Liver (tissue), 3 donors: Measurements from ENCODE around the gene ENGASE.

Experiments
- EGR1 ChIP-seq, 2 donors: IDR thresholded peaks; 2 replicates each; pipeline ENCODE4 v1.6.1; 2016 to 2018; ENCODE audit warnings: antibody characterized with exemption in 2 of 2, low read depth in 2 of 2
- FOXA1 ChIP-seq: IDR thresholded peaks from 2 replicates; pipeline ENCODE4 v1.6.1; 2016; ENCODE audit warnings: antibody characterized with exemption
- GABPA ChIP-seq, 2 donors: IDR thresholded peaks in 1 of 2; conservative IDR thresholded peaks in 1 of 2; 2 replicates each; pipeline ENCODE4 v1.6.1; 2016; ENCODE audit warnings: antibody characterized with exemption in 2 of 2, mild to moderate bottlenecking in 1 of 2, moderate library complexity in 1 of 2
- HNF4G ChIP-seq: IDR thresholded peaks from 2 replicates; pipeline ENCODE4 v1.6.1; 2016; ENCODE audit warnings: antibody characterized with exemption
- JUND ChIP-seq, 2 donors: IDR thresholded peaks; 2 replicates each; pipeline ENCODE4 v1.6.1; 2016; ENCODE audit warnings: antibody characterized with exemption in 2 of 2
- RAD21 ChIP-seq, 2 donors: IDR thresholded peaks; 2 replicates each; pipeline ENCODE4 v1.6.1; 2016; ENCODE audit warnings: antibody characterized with exemption in 2 of 2, mild to moderate bottlenecking in 2 of 2
- RXRA ChIP-seq, 2 donors: IDR thresholded peaks; 2 replicates each; pipeline ENCODE4 v1.6.1; 2017 to 2018; ENCODE audit warnings: antibody characterized with exemption in 2 of 2, mild to moderate bottlenecking in 1 of 2
- SP1 ChIP-seq: IDR thresholded peaks from 2 replicates; pipeline ENCODE4 v1.6.1; 2018; ENCODE audit warnings: antibody characterized with exemption, mild to moderate bottlenecking
- TAF1 ChIP-seq: conservative IDR thresholded peaks from 2 replicates; pipeline ENCODE4 v1.6.1; 2016; ENCODE audit warnings: antibody characterized with exemption, mild to moderate bottlenecking
- YY1 ChIP-seq: IDR thresholded peaks from 2 replicates; pipeline ENCODE4 v1.6.1; 2016; ENCODE audit warnings: antibody characterized with exemption, mild to moderate bottlenecking
- TF ChIP-seq, protein P1 (sequence below): fragments of 150-350 bp; IDR thresholded peaks from 2 replicates; pipeline ENCODE4 v1.5.1; 2017; ENCODE audit warnings: improper control_type of control experiment, low read depth, low read length; ENCODE audit not compliant: missing input control
- TF ChIP-seq, protein P2 (sequence below): IDR thresholded peaks from 2 replicates; pipeline ENCODE4 v1.6.1; 2016; ENCODE audit warnings: antibody characterized with exemption
- TF ChIP-seq, protein P3 (sequence below): IDR thresholded peaks from 2 replicates; pipeline ENCODE4 v1.6.1; 2016; ENCODE audit warnings: antibody characterized with exemption
- donor health status: healthy.
- donor health status: healthy.

DNA sequence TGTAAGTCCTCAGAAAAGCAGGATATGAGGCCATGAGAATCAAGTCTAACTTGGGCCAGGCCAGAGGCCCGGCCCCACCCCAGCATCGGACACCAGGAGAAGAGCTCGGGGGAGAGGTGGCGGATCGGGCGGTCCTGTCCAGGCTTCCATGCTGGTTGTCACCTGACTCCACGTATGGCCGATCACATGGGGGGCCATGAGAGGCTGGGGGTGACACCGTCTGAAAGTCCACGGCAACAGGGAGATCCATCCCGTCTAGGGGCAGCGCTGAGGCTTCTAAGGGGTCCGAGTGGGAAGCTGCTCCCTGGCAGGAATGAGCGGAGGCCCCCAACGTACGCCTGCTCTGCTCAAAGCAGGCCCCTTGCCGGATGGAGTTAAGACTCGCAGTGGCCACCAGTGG, 25.8 kb downstream of the ENGASE start:
- TF ChIP-seq TAF1 (no peak), JUND (IDR thresholded peaks at IDR 0.05) (no peak), YY1 (no peak), EGR1 (IDR thresholded peaks at IDR 0.05; ENCODE audit: low read depth in 2 of 2) (no peak), SP1 (no peak), RXRA (IDR thresholded peaks at IDR 0.05) (no peak), RAD21 (IDR thresholded peaks at IDR 0.05) (no peak), FOXA1 (no peak), GABPA (IDR thresholded peaks at IDR 0.05 in 1 of 2, conservative IDR thresholded peaks at IDR 0.05 in 1 of 2) (no peak), HNF4G (no peak)
- TF ChIP-seq, protein P1, sequence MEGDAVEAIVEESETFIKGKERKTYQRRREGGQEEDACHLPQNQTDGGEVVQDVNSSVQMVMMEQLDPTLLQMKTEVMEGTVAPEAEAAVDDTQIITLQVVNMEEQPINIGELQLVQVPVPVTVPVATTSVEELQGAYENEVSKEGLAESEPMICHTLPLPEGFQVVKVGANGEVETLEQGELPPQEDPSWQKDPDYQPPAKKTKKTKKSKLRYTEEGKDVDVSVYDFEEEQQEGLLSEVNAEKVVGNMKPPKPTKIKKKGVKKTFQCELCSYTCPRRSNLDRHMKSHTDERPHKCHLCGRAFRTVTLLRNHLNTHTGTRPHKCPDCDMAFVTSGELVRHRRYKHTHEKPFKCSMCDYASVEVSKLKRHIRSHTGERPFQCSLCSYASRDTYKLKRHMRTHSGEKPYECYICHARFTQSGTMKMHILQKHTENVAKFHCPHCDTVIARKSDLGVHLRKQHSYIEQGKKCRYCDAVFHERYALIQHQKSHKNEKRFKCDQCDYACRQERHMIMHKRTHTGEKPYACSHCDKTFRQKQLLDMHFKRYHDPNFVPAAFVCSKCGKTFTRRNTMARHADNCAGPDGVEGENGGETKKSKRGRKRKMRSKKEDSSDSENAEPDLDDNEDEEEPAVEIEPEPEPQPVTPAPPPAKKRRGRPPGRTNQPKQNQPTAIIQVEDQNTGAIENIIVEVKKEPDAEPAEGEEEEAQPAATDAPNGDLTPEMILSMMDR, result no peak
- TF ChIP-seq, protein P2, sequence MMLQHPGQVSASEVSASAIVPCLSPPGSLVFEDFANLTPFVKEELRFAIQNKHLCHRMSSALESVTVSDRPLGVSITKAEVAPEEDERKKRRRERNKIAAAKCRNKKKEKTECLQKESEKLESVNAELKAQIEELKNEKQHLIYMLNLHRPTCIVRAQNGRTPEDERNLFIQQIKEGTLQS, result no peak
- TF ChIP-seq, protein P3, sequence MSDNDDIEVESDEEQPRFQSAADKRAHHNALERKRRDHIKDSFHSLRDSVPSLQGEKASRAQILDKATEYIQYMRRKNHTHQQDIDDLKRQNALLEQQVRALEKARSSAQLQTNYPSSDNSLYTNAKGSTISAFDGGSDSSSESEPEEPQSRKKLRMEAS, result no peak
